Measurements from ENCODE around the gene ZBTB47.

Gene ZBTB47

DNA sequence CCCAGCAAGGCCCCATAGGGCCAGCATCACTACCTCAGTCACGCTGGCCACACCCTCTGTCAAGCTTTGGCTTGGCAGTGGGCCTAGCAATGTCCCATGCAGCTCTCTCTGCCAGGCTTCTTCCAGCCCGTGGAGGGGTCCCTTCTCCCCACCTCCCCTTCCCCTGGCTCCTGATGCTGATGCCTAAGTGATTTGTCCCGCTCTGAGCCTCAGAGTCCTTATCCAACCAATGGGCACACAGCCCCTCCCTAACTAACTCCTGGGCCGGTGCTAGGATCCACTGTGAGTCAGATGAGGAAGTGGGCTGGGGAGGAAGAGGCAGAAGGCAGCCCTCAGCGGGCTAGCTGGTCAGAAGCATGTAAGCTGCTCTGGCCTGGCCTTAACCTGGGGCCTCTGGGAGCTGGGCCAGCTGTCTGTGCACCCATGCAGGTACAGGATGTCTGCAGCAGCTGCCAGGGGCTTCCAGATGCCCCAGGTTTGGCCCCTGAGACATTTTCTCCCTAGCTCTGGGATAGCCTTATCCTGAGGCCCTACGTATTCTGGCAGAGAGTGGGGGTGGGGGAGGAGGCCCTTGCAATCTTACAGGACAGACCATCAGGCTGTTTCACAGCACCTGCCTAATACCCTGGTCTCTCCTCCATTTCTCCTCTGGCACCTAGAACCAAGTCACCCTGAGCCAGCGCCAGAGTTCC is 740 bp upstream of the ZBTB47 start:
- DNase-seq (ENCODE audit: low read depth) = peak; percentile 66

DNA sequence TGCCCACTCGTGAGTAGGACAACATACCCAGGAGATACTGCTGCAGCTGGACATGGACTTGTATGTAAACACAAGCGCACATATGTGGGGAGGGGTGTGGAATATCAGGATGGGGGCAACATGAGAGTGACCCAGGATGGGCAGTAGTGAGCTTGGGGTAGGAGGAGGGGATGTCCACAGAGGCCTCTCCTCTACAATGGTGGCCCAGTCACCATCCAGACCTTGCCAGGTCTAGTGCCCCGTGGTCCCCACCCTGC is 266 bp upstream of the ZBTB47 start:
- no peak for DNase-seq (ENCODE audit: low read depth)

DNA sequence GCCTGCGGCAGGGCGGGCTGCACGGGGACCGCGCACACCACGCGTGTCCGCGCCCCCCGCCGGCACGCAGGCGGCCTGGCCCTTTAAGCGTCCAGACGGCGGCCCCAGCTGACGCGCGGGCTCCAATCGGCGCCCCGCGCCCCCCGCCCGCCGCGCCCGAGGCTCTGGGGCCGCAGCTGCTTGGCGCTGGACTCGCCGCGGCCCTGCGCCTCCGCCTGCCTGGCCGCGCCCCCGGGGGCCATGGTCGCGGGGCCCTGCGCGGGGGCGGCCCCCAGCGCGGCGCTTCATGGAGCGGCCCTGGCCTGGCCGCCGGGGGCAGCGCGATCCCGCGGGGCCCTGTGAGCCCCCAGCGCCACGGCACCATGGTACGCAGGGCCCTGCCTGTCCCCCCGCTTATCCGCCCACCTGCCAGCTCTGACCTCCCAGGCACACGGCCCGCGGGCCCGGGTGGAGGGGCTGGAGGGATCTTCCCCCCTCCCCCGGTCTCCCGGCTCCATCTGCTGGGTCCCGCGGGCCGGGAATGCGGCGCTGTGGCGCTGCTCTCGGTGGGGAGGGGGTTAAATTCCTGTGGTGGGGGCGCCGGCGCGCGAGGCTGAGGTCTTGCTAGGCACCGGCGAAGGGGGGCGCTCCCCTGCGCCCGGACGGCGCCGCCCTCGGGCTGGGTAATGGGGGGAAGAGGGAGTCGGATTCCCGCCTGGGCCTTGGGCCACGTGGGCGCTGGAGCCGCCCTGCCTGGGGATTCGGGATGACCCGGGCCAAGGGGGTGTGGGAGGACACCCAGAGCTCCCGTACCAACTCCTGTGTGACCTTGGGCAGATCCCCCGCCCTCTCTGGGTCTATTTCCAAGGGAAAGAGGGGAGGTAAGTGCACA is 1.1 kb downstream of the ZBTB47 start:
- DNase-seq (ENCODE audit: low read depth) = no peak

DNA sequence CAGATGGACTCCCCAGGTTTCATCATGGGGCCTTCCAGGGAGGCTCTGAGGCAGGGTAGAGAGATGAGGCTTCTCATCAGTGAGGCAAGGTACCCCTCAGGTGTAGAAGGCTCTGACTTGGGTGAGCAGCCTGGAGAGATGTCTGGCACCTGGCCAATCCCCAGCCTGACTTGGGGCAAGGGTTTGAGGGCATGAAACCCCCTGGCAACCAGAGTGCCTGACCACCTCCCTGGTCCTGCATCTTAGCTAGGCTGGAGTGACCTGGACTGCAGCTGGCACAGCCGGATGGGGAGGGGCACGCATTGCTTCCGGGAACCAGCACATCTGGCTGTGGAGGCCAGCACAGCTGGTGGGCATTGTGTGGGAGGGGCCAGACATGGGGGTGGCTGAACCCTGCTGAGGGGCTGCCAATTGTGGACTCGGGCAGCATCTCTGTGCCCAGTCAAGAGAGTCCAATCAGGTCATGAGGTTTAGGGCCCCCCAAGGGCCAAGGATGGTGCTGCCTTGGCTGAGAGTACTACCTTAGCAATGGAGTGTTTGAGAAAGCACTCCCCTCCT is 1.9 kb downstream of the ZBTB47 start:
- DNase-seq (ENCODE audit: low read depth) = no peak

DNA sequence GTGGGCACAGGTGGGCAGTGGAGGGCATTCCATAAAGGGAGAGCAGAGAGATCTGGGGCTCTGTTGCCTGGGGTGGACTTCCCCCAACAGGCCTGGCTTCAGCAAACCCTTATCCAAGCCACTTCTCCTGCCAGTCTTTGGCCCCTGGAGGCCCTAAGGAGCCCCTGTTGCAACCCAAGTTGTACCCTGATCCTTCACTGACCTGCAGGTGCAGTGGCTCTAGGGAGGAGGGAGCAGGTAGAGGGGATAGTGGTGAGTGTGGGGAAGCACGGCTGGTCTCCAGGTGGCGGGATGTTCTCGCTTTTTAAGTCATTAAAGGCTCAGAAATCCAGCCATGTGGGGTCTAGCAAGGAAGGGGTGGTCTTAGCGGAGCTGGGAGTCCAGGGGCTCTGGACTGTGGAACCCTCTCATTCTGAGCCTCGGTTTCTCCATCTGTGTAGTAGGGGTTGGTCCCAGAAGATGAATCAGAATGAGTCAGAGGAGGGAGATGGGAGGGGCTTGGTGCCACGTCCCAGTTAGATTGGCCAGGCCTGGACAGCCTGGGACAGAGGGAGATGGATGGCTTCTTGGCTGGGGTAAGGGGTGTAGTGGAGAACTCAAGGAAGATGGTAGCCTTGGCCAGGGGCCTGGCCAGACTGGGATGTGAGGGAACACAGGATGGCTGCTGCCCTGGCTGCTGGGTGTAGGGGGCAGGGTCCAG is 2.6 kb downstream of the ZBTB47 start:
- no peak for DNase-seq (ENCODE audit: low read depth)

DNA sequence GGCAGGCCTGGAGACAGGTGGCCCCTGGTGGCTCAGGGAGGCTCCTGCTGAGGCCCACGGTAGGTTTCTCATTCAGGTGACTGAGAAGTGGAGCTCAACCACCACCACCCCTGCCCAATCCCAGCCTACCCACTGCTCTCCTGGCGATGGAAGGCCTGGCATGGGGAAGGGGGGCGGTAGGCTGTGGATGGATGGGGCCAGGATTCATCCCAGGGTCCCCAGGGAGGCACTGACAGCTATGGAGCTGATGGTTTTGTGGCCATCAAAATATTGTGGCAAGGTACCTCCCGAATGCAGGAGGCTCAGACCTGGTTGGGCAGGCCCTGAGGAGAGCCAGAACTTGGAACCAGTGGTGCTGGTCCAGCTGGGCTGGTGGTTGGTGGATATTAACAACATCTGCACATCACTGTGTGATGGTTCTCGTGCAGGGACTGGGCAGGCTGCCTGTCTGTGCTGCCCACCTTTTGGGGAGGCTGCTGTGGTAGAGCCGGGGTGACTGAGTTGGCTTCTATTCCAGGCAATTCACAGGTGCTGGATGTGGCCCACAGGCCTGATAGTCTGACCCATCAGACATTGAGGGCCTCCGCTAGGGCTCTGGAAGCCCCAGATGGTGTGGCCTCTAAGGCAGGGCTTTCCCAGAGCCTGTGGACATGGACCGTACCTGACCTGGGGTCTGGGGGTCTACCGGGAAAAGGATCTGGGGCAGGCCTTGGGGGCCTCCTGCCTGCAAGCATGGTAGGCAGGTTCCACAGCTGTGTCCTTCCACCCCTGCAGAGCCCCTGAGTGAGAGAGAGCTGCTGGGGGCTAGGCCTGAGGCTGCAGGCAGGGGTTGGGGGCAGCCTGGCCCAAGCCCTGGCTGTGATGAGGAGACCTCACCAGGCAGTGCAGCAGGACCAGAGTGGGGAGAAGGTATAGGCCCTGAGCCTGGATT is 3.4 kb downstream of the ZBTB47 start:
- DNase-seq (ENCODE audit: low read depth) = no peak

DNA sequence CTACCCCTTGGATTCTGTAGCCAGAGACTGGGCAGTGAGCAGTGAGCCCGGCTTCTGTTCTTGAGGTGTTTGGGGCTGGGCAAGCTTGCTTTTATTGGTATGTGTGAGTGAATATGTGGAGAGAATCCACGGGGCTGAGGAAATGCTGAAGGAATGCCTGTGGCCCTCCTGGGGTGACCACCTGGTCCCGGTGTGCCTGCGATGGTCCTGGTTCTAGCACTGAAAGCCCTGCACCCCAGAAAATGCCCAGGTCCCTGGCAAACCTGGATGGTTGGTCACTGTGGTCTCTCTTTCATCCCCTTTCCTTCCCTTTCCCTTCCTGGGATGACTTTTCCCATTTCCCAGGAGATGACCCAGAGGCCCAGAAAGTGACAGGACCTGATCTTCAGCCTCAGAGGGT is 4.2 kb downstream of the ZBTB47 start:
- no peak for DNase-seq (ENCODE audit: low read depth)

DNA sequence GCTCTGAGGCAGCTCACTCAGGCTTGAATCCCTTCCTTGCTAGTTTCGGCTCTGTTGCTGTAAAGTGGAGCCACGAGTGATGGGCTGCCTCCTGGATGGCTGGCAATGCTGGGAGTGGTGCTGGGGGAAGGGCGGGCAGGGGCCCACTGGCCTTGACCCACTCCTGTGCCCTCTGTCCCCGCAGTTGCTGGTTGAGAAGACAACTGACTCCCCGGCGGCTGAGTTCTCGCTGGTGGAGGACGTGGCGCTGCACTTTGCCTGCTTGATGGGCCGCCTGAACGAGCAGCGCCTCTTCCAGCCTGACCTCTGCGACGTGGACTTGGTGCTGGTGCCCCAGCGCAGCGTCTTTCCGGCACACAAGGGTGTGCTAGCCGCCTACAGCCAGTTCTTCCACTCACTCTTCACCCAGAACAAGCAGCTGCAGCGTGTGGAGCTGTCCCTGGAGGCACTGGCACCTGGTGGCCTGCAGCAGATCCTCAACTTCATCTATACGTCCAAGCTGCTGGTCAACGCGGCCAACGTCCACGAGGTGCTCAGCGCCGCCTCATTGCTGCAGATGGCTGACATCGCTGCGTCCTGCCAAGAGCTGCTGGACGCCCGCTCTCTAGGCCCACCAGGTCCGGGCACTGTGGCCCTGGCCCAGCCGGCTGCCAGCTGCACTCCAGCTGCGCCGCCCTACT is 4.7 kb downstream of the ZBTB47 start:
- no peak for DNase-seq (ENCODE audit: low read depth)

DNA sequence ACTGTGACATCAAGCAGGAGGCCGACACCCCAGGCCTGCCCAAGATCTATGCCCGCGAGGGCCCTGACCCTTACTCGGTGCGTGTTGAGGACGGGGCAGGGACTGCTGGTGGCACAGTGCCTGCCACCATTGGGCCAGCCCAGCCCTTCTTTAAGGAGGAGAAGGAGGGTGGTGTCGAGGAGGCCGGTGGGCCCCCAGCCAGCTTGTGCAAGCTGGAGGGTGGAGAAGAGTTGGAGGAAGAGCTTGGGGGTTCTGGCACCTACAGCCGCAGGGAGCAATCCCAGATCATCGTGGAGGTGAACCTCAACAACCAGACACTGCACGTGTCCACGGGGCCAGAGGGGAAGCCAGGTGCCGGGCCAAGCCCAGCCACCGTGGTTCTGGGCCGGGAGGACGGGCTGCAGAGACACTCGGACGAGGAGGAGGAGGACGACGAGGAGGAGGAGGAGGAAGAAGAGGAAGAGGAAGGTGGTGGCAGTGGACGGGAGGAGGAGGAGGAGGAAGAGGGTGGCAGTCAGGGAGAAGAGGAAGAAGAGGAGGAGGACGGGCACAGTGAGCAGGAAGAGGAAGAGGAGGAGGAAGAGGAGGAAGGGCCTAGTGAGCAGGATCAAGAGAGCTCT is 5.4 kb downstream of the ZBTB47 start:
- DNase-seq (ENCODE audit: low read depth) = no peak

DNA sequence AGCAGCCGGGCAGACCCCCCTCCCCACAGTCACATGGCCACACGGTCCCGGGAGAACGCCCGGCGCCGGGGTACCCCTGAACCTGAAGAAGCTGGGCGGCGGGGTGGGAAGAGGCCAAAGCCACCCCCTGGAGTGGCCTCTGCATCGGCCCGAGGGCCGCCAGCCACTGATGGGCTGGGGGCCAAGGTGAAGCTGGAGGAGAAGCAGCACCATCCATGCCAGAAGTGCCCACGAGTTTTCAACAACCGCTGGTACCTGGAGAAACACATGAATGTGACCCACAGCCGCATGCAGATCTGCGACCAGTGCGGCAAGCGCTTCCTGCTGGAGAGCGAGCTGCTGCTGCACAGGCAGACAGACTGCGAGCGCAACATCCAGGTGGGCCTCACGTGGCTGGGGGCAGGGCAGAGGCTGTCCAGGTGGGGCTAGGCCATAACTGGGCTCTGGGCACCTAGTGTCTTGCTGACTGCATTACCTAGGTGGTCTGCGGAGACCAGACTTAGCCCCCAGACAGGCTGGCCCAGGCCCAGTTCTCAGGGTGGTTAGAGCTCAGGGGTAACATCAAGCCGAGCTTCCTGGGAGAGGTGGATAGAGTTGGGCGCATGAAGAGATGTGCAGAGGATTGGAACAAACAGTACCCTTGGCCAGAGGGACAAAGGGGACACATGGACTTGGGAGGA is 6.1 kb downstream of the ZBTB47 start:
- no peak for DNase-seq (ENCODE audit: low read depth)

DNA sequence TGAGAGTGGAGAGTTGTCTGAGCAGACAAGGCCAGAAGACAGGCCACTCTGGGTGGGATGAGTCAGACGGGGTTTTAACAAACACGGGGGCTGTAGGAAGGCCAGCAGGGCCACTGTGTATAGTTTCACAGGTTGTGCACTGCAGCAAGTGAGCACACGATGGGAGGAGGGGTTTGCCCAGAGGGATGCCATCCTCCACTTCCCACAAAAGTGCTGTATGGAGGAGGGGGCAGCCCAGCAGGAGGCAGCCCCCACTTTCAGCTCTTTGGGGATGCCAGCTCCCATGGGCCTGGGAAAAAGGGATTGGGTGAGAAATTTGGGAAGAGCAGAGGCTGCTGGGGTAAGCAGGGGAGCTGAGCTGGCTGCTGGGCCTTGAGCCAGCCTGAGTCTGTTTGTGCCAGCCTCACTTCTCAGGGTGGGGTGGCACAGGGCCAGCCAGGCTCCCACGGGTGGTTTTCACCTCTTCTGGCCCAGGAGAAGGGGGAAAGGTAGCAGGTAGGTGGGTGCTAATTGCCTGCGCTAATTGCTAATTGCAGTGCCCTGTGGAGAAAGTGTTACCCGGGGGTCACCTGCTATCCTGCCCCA is 6.7 kb downstream of the ZBTB47 start:
- no peak for DNase-seq (ENCODE audit: low read depth)

DNA sequence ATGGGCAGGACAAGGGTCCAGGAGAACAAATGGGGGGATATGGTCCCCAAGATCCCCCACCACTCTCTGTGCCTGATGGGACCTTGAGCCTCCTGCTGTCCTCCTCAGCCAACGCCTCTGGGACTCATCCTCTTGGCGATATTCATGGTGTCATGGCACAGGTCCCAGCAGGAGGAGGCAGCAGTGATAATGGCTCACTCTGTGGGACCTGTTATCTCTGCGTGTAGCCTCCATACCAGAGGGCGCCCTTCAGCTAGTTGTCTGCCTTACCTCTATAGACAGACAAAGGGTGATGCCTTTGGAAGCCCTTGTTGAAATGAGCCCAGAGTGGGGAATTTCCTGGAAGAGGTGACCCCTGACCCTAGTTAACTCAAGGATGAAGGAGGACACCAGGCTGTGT is 7.4 kb downstream of the ZBTB47 start:
- no peak for DNase-seq (ENCODE audit: low read depth)

DNA sequence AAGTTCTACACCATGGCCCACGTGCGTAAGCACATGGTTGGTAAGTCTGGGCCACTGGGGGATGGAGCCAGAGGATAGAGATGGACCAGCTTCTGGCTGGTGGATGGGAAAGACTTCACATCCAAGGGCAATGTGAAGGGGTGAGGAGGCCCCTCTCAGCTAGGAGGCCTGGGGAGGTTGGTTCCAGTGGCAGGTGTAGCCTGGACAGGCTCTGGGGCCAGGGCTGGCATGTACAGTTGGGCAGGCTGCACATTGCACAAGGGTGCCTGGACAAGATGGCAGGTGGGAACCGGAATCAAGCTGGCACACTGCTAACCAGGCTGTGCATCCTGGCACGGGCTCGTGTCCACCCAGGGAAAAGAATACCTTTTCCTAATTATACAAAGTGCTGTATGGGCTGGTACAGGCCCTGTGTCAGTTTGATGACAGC is 8.1 kb downstream of the ZBTB47 start:
- DNase-seq (ENCODE audit: low read depth) = no peak

DNA sequence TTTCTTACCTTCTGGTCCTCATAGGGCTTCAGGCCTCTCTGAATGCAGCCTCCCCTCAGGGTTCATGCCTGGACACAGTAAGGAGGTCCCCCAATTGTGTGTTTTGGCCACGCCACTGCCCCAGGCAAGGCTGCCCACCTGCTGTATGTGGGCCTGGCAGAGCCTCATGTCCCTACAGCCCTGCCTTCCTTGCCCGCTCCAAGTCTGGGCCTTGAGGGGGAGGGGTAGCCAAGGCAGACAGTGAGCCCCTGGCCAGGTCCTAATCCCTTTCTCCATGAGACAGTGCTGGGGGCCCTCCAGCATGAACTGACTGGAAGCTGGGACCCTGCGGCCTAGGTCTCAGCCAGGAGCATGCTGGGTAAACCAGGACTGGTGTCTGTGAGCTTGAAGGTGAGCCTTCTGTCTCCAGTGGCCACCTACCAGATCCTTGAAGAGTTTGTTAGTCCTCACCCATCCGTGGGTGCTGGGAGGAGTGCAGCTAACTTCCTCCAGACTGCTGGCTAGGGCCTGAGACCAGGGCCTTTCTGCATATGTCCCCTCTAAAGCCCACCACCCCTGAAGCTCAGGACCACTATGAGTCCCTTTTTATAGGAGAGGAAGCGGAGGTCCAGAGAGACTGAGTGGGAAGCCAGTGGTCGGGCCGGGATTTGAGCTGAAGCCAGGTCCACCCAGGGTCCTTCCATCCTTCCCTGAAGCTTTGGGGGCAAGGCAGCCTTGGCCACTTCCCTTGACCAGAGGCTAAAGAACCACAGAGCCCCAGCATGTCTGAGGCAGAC is 8.7 kb downstream of the ZBTB47 start:
- no peak for DNase-seq (ENCODE audit: low read depth)

DNA sequence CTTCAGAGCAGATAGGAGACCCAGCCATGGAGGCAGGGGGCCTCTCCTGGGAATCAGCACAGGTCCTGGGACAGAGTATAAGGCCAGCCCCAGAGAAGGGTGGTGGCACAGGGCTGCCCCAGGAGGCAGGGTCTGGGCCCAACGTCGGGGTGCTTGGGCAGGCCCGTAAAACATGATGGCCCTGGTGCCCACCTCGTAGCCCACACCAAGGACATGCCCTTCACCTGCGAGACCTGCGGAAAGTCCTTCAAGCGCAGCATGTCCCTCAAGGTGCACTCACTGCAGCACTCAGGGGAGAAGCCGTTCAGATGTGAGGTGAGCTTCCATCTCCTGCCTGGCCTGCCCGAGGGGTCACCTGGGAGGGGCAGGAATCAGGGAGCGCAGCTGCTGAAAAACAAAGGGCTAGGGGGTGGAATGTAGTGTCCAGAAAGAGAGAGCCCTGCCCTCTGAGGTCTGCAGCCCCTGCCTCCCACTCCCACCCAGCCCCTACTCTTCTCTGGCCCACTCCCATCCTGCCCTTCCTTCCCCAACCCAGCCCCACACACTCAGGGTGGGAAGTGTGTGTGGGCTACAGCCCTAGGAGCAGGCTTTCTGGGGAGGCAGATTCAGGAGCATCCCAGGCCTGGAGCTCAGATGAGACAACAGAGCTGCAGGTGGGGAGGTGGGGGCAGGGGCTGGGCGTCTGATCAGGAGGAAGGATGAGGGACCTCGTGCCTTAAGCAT is 9.5 kb downstream of the ZBTB47 start:
- DNase-seq (ENCODE audit: low read depth) = no peak

DNA sequence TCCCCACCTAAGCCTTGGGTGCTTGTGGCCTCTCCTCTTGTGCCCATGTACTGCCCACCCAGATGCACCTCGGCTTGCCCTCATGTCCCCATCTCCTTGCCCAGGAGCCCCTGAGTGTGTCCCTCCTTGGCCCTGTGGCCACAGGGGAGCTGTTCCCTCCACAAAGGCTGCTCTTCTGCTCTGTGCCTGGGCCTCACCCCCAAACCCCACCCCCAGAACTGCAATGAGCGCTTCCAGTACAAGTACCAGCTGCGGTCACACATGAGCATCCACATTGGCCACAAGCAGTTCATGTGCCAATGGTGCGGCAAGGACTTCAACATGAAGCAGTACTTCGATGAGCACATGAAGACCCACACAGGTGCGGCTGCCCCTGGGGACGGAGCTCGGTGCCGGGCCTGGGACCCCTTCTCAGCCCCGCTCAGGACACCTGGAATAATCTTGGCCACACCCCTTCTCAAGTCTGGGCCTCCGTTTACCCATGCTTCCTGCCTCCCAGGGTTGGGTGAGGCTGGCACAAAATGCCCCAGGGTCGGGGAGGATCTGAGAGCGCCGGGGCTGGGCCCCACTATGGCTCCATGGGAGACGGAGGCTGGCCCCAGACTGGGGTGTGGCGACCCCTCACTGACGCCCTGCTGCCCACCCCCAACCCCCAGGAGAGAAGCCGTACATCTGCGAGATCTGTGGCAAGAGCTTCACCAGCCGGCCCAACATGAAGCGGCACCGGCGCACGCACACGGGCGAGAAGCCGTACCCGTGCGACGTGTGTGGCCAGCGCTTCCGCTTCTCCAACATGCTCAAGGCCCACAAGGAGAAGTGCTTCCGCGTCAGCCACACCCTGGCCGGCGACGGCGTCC is 10.3 kb downstream of the ZBTB47 start:
- no peak for DNase-seq (ENCODE audit: low read depth)

DNA sequence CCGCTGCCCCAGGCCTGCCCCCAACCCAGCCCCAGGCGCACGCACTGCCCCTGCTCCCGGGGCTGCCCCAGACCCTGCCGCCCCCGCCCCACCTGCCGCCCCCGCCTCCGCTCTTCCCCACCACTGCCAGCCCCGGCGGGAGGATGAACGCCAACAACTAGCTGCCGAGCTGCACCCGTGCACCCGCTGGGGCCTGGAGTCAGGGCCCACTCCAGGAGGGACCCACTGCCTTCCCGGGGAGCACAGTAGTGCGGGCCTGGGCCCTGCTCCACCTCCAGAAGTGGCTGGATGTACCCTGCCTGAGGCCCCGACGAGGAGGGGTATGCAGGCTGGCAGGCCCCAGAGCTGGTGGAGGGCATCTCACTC is 10.9 kb downstream of the ZBTB47 start:
- DNase-seq (ENCODE audit: low read depth) = no peak

All from CMK (cell line).